AG09309 (cell line): ENCODE data around the gene ABHD6.

ENCODE experiments used
- DNase-seq: peaks from one replicate; pipeline ENCODE4 v3.0.0-alpha.2; 2010; ENCODE audit warnings: low read depth
- H3K4me3 ChIP-seq: 2 replicates; pipeline ENCODE4 v1.5.1; 2011; ENCODE audit warnings: mild to moderate bottlenecking, low read depth, low read length, moderate library complexity; ENCODE audit not compliant: control insufficient read depth
- TF ChIP-seq, protein P1 (sequence below): IDR thresholded peaks from 2 replicates; pipeline ENCODE4 v1.5.1; 2011; ENCODE audit warnings: mild to moderate bottlenecking, low read depth, low read length, inconsistent platforms; ENCODE audit not compliant: insufficient read depth, control insufficient read depth; ENCODE audit errors: missing control alignments

The ABHD6 gene

DNA sequence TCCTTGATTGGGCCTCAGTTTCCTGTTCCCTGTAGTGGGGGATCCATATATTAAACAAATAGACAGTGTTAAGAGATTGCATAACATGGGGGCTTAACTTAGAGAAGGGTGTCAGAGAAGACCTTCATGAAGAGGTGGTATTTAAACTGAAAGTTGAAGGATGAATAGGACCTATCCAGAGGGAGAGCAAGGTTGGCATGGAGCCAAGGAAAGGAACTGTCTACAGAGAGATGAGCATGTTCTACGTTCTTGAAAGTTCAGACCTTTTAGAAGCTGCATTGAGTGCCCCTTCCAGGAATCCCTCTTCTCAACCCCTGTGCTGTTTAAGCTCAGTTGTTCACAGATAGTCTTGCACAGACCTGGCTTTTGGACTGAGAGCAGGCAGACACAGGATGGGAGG is 71.1 kb downstream of the ABHD6 start:
- no peak for DNase-seq
- TF ChIP-seq, protein P1, sequence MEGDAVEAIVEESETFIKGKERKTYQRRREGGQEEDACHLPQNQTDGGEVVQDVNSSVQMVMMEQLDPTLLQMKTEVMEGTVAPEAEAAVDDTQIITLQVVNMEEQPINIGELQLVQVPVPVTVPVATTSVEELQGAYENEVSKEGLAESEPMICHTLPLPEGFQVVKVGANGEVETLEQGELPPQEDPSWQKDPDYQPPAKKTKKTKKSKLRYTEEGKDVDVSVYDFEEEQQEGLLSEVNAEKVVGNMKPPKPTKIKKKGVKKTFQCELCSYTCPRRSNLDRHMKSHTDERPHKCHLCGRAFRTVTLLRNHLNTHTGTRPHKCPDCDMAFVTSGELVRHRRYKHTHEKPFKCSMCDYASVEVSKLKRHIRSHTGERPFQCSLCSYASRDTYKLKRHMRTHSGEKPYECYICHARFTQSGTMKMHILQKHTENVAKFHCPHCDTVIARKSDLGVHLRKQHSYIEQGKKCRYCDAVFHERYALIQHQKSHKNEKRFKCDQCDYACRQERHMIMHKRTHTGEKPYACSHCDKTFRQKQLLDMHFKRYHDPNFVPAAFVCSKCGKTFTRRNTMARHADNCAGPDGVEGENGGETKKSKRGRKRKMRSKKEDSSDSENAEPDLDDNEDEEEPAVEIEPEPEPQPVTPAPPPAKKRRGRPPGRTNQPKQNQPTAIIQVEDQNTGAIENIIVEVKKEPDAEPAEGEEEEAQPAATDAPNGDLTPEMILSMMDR = no peak
- H3K4me3 ChIP-seq = no peak overlapping the region

DNA sequence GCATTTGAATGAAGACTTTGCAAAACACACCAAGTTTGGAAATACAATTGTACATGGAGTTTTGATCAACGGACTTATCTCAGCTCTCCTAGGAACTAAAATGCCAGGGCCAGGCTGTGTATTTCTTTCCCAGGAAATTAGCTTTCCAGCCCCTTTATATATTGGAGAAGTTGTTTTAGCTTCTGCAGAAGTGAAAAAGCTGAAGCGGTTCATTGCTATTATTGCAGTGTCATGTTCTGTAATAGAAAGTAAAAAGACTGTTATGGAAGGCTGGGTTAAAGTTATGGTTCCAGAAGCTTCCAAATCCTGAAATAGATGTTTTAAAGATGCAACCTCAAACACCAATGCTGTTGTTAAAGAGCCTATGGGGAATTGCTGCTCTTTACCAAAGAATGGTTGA is 80.2 kb downstream of the ABHD6 start:
- no peak overlapping the region for H3K4me3 ChIP-seq
- TF ChIP-seq, protein P1 = no peak
- no peak for DNase-seq

GRCh38 chr3:58321791-58322190 is 84.2 kb downstream of the ABHD6 start:
- DNase-seq = no peak
- TF ChIP-seq, protein P1 = no peak
- H3K4me3 ChIP-seq = no peak overlapping the region

DNA sequence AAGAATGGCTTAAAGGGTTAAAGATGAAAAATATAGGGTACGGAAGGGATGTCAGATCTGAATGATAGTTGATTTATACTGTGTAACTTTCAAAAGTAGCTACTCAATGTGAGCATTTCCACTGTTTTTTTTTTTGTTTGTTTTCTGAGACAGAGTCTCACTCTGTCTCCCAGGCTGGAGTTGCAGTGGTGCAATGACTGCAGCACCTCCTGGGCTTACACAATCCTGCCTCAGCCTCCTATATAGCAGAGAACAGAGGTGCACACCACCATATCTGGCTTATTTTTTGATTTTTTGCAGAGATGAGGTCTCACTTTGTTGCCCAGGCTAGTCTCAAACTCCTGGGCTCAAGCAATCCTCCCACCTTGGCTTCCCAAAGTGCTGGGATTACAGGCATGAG is 85.2 kb downstream of the ABHD6 start:
- no peak for DNase-seq
- TF ChIP-seq, protein P1 = no peak
- no peak overlapping the region for H3K4me3 ChIP-seq

- TF ChIP-seq, protein P1 = no peak
- H3K4me3 ChIP-seq = no peak overlapping the region
- DNase-seq = no peak
These were observed 86.2 kb downstream of the ABHD6 start for GRCh38 chr3:58323529-58324390.

DNA sequence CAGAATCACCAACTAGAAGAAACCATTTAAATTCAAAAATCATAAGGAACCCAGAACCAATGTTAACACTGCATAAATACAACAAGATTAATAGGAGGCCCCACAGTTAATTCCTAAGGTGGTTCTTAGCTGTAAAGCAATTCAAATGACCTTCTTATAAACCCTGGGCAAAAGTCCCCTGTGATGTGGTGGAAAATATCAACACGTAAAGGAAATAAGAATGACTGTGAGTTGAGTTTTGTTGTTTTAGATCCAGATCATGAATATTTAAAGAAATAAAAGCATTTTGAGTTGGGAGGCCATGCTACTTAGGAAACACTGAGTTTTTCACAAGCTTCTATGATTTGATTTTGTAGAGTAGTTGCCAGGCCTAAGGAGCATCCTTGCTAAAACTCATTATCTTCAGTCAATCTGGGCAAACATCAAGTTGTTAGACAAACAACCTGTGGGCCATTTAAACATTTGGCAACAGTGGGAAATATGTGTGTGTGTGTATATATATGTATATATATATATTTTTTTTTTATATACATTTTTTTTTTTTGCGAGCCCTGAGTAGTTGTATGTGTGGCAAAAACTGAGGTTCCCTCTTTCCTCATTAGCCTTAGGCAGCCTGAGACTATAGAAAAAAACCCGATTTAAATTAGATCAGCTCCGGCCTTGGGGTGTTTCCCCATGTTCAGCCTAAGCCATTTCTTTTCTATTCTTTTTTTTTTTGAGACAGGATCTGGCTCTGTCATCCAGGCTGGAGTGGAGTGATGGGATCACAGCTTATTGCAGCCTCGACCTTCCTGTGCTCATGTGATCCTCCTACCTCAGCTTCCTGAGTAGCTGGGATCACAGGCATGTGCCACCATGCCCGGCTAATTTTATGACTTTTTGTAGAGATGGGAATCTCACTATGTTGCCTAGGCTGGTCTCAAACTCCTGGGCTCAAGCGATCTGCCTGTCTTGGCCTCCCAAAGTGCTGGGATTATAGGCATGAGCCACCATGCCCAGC is 87.1 kb downstream of the ABHD6 start:
- H3K4me3 ChIP-seq = no peak overlapping the region
- TF ChIP-seq, protein P1 = no peak

More for the DNA sequence above, 87.1 kb downstream of the ABHD6 start:
- DNase-seq = no peak
